ENCODE results near the gene TENM4.

The TENM4 gene

GRCh38 chr11:79090191-79090705 lies 350.6 kb downstream of the TENM4 start:
- no peak for DNase-seq (ENCODE audit: low read depth in 2 of 3, low spot score in 2 of 3)

- DNase-seq (ENCODE audit: low read depth in 2 of 3, low spot score in 2 of 3): no peak
Observed at GRCh38 chr11:79089601-79090000, 351.2 kb downstream of the TENM4 start.

- no peak for DNase-seq (ENCODE audit: low read depth in 2 of 3, low spot score in 2 of 3)
Observed at GRCh38 chr11:79088967-79089366, 351.9 kb downstream of the TENM4 start.

- no peak for DNase-seq (ENCODE audit: low read depth in 2 of 3, low spot score in 2 of 3)
Observed at GRCh38 chr11:79087961-79088318, 352.9 kb downstream of the TENM4 start.

GRCh38 chr11:79087238-79087960 lies 353.4 kb downstream of the TENM4 start:
- no peak for DNase-seq (ENCODE audit: low read depth in 2 of 3, low spot score in 2 of 3)

GRCh38 chr11:79086056-79086455 lies 354.8 kb downstream of the TENM4 start:
- no peak for DNase-seq (ENCODE audit: low read depth in 2 of 3, low spot score in 2 of 3)

- DNase-seq (ENCODE audit: low read depth in 2 of 3, low spot score in 2 of 3): no peak
Observed at GRCh38 chr11:79084382-79084781, 356.4 kb downstream of the TENM4 start.

GRCh38 chr11:79083352-79083751 lies 357.5 kb downstream of the TENM4 start:
- no peak for DNase-seq (ENCODE audit: low read depth in 2 of 3, low spot score in 2 of 3)

- DNase-seq (ENCODE audit: low read depth in 2 of 3, low spot score in 2 of 3): no peak
Observed at GRCh38 chr11:79082907-79083306, 357.9 kb downstream of the TENM4 start.

GRCh38 chr11:79082280-79082679 lies 358.6 kb downstream of the TENM4 start:
- no peak for DNase-seq (ENCODE audit: low read depth in 2 of 3, low spot score in 2 of 3)

- DNase-seq (ENCODE audit: low read depth in 2 of 3, low spot score in 2 of 3): no peak
Observed at GRCh38 chr11:79081471-79082031, 359.3 kb downstream of the TENM4 start.

- no peak for DNase-seq (ENCODE audit: low read depth in 2 of 3, low spot score in 2 of 3)
Observed at GRCh38 chr11:79080551-79080950, 360.3 kb downstream of the TENM4 start.

- DNase-seq (ENCODE audit: low read depth in 2 of 3, low spot score in 2 of 3): no peak
Observed at GRCh38 chr11:79078999-79079398, 361.8 kb downstream of the TENM4 start.

- DNase-seq (ENCODE audit: low read depth in 2 of 3, low spot score in 2 of 3): no peak
Observed at GRCh38 chr11:79078456-79078855, 362.4 kb downstream of the TENM4 start.

- no peak for DNase-seq (ENCODE audit: low read depth in 2 of 3, low spot score in 2 of 3)
Observed at GRCh38 chr11:79077702-79078330, 363.0 kb downstream of the TENM4 start.

- no peak for DNase-seq (ENCODE audit: low read depth in 2 of 3, low spot score in 2 of 3)
Observed at GRCh38 chr11:79076526-79077115, 364.2 kb downstream of the TENM4 start.

- no peak for DNase-seq (ENCODE audit: low read depth in 2 of 3, low spot score in 2 of 3)
Observed at GRCh38 chr11:79074547-79074946, 366.3 kb downstream of the TENM4 start.

GRCh38 chr11:79071190-79071589 lies 369.6 kb downstream of the TENM4 start:
- no peak for DNase-seq (ENCODE audit: low read depth in 2 of 3, low spot score in 2 of 3)

- no peak for DNase-seq (ENCODE audit: low read depth in 2 of 3, low spot score in 2 of 3)
Observed at GRCh38 chr11:79070518-79070917, 370.3 kb downstream of the TENM4 start.

GRCh38 chr11:79069504-79069903 lies 371.3 kb downstream of the TENM4 start:
- no peak for DNase-seq (ENCODE audit: low read depth in 2 of 3, low spot score in 2 of 3)

GRCh38 chr11:79068356-79068755 lies 372.5 kb downstream of the TENM4 start:
- no peak for DNase-seq (ENCODE audit: low read depth in 2 of 3, low spot score in 2 of 3)

- DNase-seq (ENCODE audit: low read depth in 2 of 3, low spot score in 2 of 3): no peak
Observed at GRCh38 chr11:79067352-79067679, 373.5 kb downstream of the TENM4 start.

All from activated CD8-positive, alpha-beta memory T cell treated with anti-CD3 and anti-CD28 coated beads for 48 hours (primary cell).